ENCODE data around the gene PEX5L.
"Not testable (repeated sequence)": the region's sequence is repeated elsewhere in the genome, so short reads cannot be mapped to it uniquely, and the experiment has no call there.

The PEX5L gene

GRCh38 chr3:180068023-180068422, 31.3 kb upstream of the PEX5L start:
- TF ChIP-seq CTCF (conservative IDR thresholded peaks at IDR 0.05), result no peak
- peak overlapping the region; percentile 53 for H3K27ac ChIP-seq

GRCh38 chr3:180066598-180066997, 29.9 kb upstream of the PEX5L start:
- no peak for TF ChIP-seq CTCF (conservative IDR thresholded peaks at IDR 0.05)
- H3K27ac ChIP-seq, result no peak overlapping the region

GRCh38 chr3:180063783-180064182, 27.0 kb upstream of the PEX5L start:
- H3K27ac ChIP-seq, result no peak overlapping the region
- no peak for TF ChIP-seq CTCF (conservative IDR thresholded peaks at IDR 0.05)

- TF ChIP-seq CTCF (conservative IDR thresholded peaks at IDR 0.05), result no peak
- no peak overlapping the region for H3K27ac ChIP-seq
Observed at GRCh38 chr3:180062771-180063170, 26.0 kb upstream of the PEX5L start.

- TF ChIP-seq CTCF (conservative IDR thresholded peaks at IDR 0.05), result no peak
- H3K27ac ChIP-seq, result no peak overlapping the region
Observed at GRCh38 chr3:180059356-180059755, 22.6 kb upstream of the PEX5L start.

- no peak overlapping the region for H3K27ac ChIP-seq
- no peak for TF ChIP-seq CTCF (conservative IDR thresholded peaks at IDR 0.05)
Observed at GRCh38 chr3:180058238-180058637, 21.5 kb upstream of the PEX5L start.

- H3K27ac ChIP-seq, result not testable (repeated sequence)
Observed at GRCh38 chr3:180055656-180056055, 18.9 kb upstream of the PEX5L start.

- no peak overlapping the region for H3K27ac ChIP-seq
- TF ChIP-seq CTCF (conservative IDR thresholded peaks at IDR 0.05), result no peak
Observed at GRCh38 chr3:180049391-180049790, 12.7 kb upstream of the PEX5L start.
